SK-N-SH (cell line): ENCODE measurements around the gene MCM3AP. TPM values are rescaled to one million over a fixed set of nuclear protein-coding genes. Genes with fewer than 3 reads are reported as not detected.

ENCODE experiments used
- CTCF ChIA-PET: fragments of 300-600, 350-600 bp; formaldehyde crosslinking; extraction: SDS; loops from one replicate; lab custom pipeline; 2021; lab: Yijun Ruan, JAX
- POLR2A ChIA-PET: fragments of 350-600 bp; sonication (Branson Sonifier 250); formaldehyde crosslinking; extraction: SDS; loops from one replicate; lab custom pipeline; 2020; ENCODE audit warnings: antibody characterized with exemption, inconsistent platforms; lab: Yijun Ruan, JAX
- DNase-seq: peaks from one replicate; pipeline ENCODE4 v3.0.0; 2012
- H2AFZ ChIP-seq: fragments of 200-600 bp; sonication (generic); 2 replicates; pipeline ENCODE4 v1.8.1; 2016; ENCODE audit warnings: antibody characterized with exemption, mild to moderate bottlenecking, low read depth
- H3F3A ChIP-seq: fragments of 200-600 bp; sonication (generic); replicated peaks from 2 replicates; pipeline ENCODE3; 2016; ENCODE audit warnings: antibody characterized with exemption, mild to moderate bottlenecking; ENCODE audit not compliant: insufficient read depth
- H3K27ac ChIP-seq, 2 experiments: fragments of 200-500 bp in 1 of 2; fragments of 200-600 bp in 1 of 2; sonication (Bioruptor generic) in 1 of 2; sonication (generic), shearing (Covaris generic) in 1 of 2; 2 replicates each; pipeline versions ENCODE4 v1.5.1 to v1.6.1; 2014 to 2016; ENCODE audit warnings: low read depth in 2 of 2, inconsistent platforms in 1 of 2, low read length in 1 of 2, mild to moderate bottlenecking in 1 of 2, mixed read lengths in 1 of 2
- H3K27me3 ChIP-seq: fragments of 200-600 bp; sonication (generic), shearing (Covaris generic); 2 replicates; pipeline ENCODE4 v1.6.1; 2016; ENCODE audit warnings: mixed run types; ENCODE audit not compliant: insufficient read depth
- H3K36me3 ChIP-seq, 2 experiments: fragments of 200-500 bp in 1 of 2; fragments of 200-600 bp in 1 of 2; sonication (Bioruptor generic) in 1 of 2; sonication (generic) in 1 of 2; replicated peaks in 1 of 2; 2 replicates each; pipeline versions ENCODE3 to v1.5.1; 2014 to 2016; ENCODE audit warnings: low read length in 1 of 2, mild to moderate bottlenecking in 1 of 2; ENCODE audit not compliant: insufficient read depth in 2 of 2, control insufficient read depth in 1 of 2
- H3K4me1 ChIP-seq, 2 experiments: fragments of 200-500 bp in 1 of 2; fragments of 200-600 bp in 1 of 2; sonication (Bioruptor generic) in 1 of 2; sonication (generic), shearing (Covaris generic) in 1 of 2; 2 replicates each; pipeline versions ENCODE4 v1.5.1 to v1.6.1; 2014 to 2016; ENCODE audit warnings: low read depth in 1 of 2, low read length in 1 of 2, mixed run types in 1 of 2; ENCODE audit not compliant: insufficient read depth in 2 of 2, control insufficient read depth in 1 of 2
- H3K4me2 ChIP-seq: fragments of 200-600 bp; sonication (generic), shearing (Covaris generic); 2 replicates; pipeline ENCODE4 v1.6.1; 2017; ENCODE audit warnings: mixed run types
- H3K4me3 ChIP-seq, 2 experiments: fragments of 200-500 bp in 1 of 2; fragments of 200-600 bp in 1 of 2; sonication (Bioruptor generic) in 1 of 2; sonication (generic), shearing (Covaris generic) in 1 of 2; 2 replicates each; pipeline versions ENCODE4 v1.5.1 to v1.8.1; 2014 to 2016; ENCODE audit warnings: low read depth in 2 of 2, inconsistent platforms in 1 of 2, low read length in 1 of 2, mild to moderate bottlenecking in 1 of 2, mixed read lengths in 1 of 2, moderate library complexity in 1 of 2
- H3K79me2 ChIP-seq: fragments of 200-600 bp; sonication (generic); 2 replicates; pipeline ENCODE4 v1.8.1; 2017; ENCODE audit warnings: mild to moderate bottlenecking; ENCODE audit not compliant: insufficient read depth
- H3K9ac ChIP-seq: fragments of 200-600 bp; sonication (generic); 2 replicates; pipeline ENCODE4 v1.6.1; 2017; ENCODE audit warnings: mixed run types
- H3K9me2 ChIP-seq: fragments of 200-600 bp; sonication (generic); 2 replicates; pipeline ENCODE4 v1.6.1; 2017; ENCODE audit warnings: mixed run types
- H3K9me3 ChIP-seq: fragments of 200-600 bp; sonication (generic); 2 replicates; pipeline ENCODE4 v1.6.1; 2017; ENCODE audit warnings: mixed run types, mild to moderate bottlenecking, moderate library complexity
- H4K20me1 ChIP-seq: fragments of 200-600 bp; sonication (generic); 2 replicates; pipeline ENCODE4 v1.6.1; 2017; ENCODE audit warnings: mild to moderate bottlenecking, mixed run types; ENCODE audit not compliant: insufficient read depth
- CHD2 ChIP-seq: fragments of 150-350 bp; IDR thresholded peaks from 2 replicates; pipeline ENCODE4 v1.6.1; 2018; ENCODE audit warnings: low read length; ENCODE audit not compliant: partially characterized antibody
- CTCF ChIP-seq: fragments of 200-600 bp; sonication (generic); IDR thresholded peaks from 2 replicates; pipeline ENCODE4 v1.6.1; 2017; ENCODE audit warnings: antibody characterized with exemption, mild to moderate bottlenecking, moderate library complexity
- EZH2phosphoT487 ChIP-seq: fragments of 200-600 bp; sonication (generic); IDR thresholded peaks from 2 replicates; pipeline ENCODE4 v1.6.1; 2017; ENCODE audit warnings: low read depth, mixed run types, mild to moderate bottlenecking, antibody characterized with exemption, moderate library complexity, borderline replicate concordance
- FOXM1 ChIP-seq: IDR thresholded peaks from 2 replicates; pipeline ENCODE4 v1.4.0; 2012; ENCODE audit warnings: low read depth, mild to moderate bottlenecking
- GABPA ChIP-seq: IDR thresholded peaks from 2 replicates; pipeline ENCODE4 v1.4.0; 2012; ENCODE audit warnings: low read depth, mild to moderate bottlenecking
- MEF2A ChIP-seq: IDR thresholded peaks from 2 replicates; pipeline ENCODE4 v1.4.0; 2012; ENCODE audit warnings: low read depth, borderline replicate concordance
- POLR2AphosphoS5 ChIP-seq: IDR thresholded peaks from 2 replicates; pipeline ENCODE4 v1.6.1; 2012; ENCODE audit warnings: low read depth, low read length
- RAD21 ChIP-seq: IDR thresholded peaks from 2 replicates; pipeline ENCODE4 v1.6.1; 2012; ENCODE audit warnings: mild to moderate bottlenecking, low read length
- RCOR1 ChIP-seq: fragments of 150-350 bp; IDR thresholded peaks from 2 replicates; pipeline ENCODE4 v1.6.1; 2017; ENCODE audit warnings: antibody characterized with exemption, low read length
- REST ChIP-seq: IDR thresholded peaks from 2 replicates; pipeline ENCODE4 v1.6.1; 2012; ENCODE audit warnings: mild to moderate bottlenecking, low read depth, low read length, moderate library complexity
- TEAD4 ChIP-seq: IDR thresholded peaks from 2 replicates; pipeline ENCODE4 v1.4.0; 2012; ENCODE audit warnings: mild to moderate bottlenecking, borderline replicate concordance; ENCODE audit not compliant: insufficient read depth
- YY1 ChIP-seq: IDR thresholded peaks from 2 replicates; pipeline ENCODE4 v1.4.0; 2012; ENCODE audit warnings: low read depth, mild to moderate bottlenecking
- WGBS: methylation state at CpG from one replicate; pipeline ENCODE4 v1.1.6; 2017; ENCODE audit warnings: low lambda C conversion rate; 5-methylcytosine and 5-hydroxymethylcytosine counted together
- polyA plus RNA-seq, 3 experiments: library from polyadenylated mRNA; depleted of rRNA; stranded (reverse); fragments of >200 nt; gene quantifications; 2 replicates each; pipeline ENCODE4 v1.2.3, GENCODE V29; 2012
- TF ChIP-seq, protein P1 (sequence below): IDR thresholded peaks from 2 replicates; pipeline ENCODE4; 2012
- TF ChIP-seq, protein P2 (sequence below): IDR thresholded peaks from 2 replicates; pipeline ENCODE4 v1.4.0; 2012; ENCODE audit warnings: low read depth

The MCM3AP gene
- polyA plus RNA-seq, 1 of the 3 experiments (the other 2 are of a cell fraction): 42.9 TPM

- H3K9me3 ChIP-seq: no peaks in the 10 kb centered on the region
- WGBS: 92% methylated on average over 1 of the region's 1 CpG
- H3K79me2 ChIP-seq: peaks cover 84% of the 10 kb centered on the region
- CTCF ChIA-PET: interaction anchor here (0.8 to 2.0 kb wide), 4 partner anchors 10 to 131 kb away, joined by 3 to 5 read pairs (median 3); no protein-coding TSS in a partner anchor
- TF ChIP-seq RAD21 (no peak), GABPA (no peak), MEF2A (no peak), TEAD4 (no peak), FOXM1 (no peak), RCOR1 (no peak), EZH2phosphoT487 (no peak), REST (no peak)
- TF ChIP-seq, protein P1, sequence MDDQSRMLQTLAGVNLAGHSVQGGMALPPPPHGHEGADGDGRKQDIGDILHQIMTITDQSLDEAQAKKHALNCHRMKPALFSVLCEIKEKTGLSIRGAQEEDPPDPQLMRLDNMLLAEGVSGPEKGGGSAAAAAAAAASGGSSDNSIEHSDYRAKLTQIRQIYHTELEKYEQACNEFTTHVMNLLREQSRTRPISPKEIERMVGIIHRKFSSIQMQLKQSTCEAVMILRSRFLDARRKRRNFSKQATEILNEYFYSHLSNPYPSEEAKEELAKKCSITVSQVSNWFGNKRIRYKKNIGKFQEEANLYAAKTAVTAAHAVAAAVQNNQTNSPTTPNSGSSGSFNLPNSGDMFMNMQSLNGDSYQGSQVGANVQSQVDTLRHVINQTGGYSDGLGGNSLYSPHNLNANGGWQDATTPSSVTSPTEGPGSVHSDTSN: no peak
- TF ChIP-seq, all 33 proteins: peak for 0
- H3K4me3 ChIP-seq: peak overlapping the region; percentile 72 to 77
- H3K27ac ChIP-seq: peak overlapping the region in 1 of 2 experiments; percentile 86; a peak in 2 of 4 replicates
- H3K4me1 ChIP-seq: peaks cover 21 to 25% of the 10 kb centered on the region in 2 experiments
- no peak for DNase-seq
- no peaks in the 10 kb centered on the region for H3K27me3 ChIP-seq
- POLR2A ChIA-PET: no interaction called here
- peaks cover 29 to 35% of the 10 kb centered on the region in 2 experiments for H3K36me3 ChIP-seq
- no peaks in the 10 kb centered on the region for H3K9me2 ChIP-seq
- H2AFZ ChIP-seq: no peak overlapping the region
- peaks cover 14% of the 10 kb centered on the region for H3F3A ChIP-seq
- peak overlapping the region; percentile 72 for H3K4me2 ChIP-seq
- peak overlapping the region; percentile 95 for H3K9ac ChIP-seq
- peaks cover 13% of the 10 kb centered on the region; the same call in 1 of the 2 replicates for H4K20me1 ChIP-seq
Observed at GRCh38 chr21:46284733-46285132, 678 bp downstream of the MCM3AP start.

GRCh38 chr21:46284077-46284644, 1.2 kb downstream of the MCM3AP start:
- H3K4me3 ChIP-seq: peak overlapping the region; percentile 6 to 38; a peak in 3 of 4 replicates
- CTCF ChIA-PET: interaction anchor here (0.7 to 2.0 kb wide), 5 partner anchors 9 to 385 kb away, joined by 3 to 5 read pairs (median 3); no protein-coding TSS in a partner anchor
- 91% methylated on average over 15 of the region's 15 CpGs for WGBS
- H3K36me3 ChIP-seq: peaks cover 35 to 40% of the 10 kb centered on the region in 2 experiments
- no peak for DNase-seq
- peaks cover 14% of the 10 kb centered on the region for H3F3A ChIP-seq
- H3K9me2 ChIP-seq: no peaks in the 10 kb centered on the region
- no peak overlapping the region for H2AFZ ChIP-seq
- H3K4me1 ChIP-seq: peaks cover 21 to 25% of the 10 kb centered on the region in 2 experiments
- no peaks in the 10 kb centered on the region for H3K27me3 ChIP-seq
- H3K9ac ChIP-seq: peak overlapping the region; percentile 5; the same call in 1 of the 2 replicates
- peaks cover 16% of the 10 kb centered on the region; the same call in 1 of the 2 replicates for H4K20me1 ChIP-seq
- POLR2A ChIA-PET: no interaction called here
- peak overlapping the region; percentile 72 for H3K4me2 ChIP-seq
- TF ChIP-seq, protein P2, sequence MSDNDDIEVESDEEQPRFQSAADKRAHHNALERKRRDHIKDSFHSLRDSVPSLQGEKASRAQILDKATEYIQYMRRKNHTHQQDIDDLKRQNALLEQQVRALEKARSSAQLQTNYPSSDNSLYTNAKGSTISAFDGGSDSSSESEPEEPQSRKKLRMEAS: no peak
- TF ChIP-seq CHD2: no peak
- no peak for TF ChIP-seq YY1
- no peak for TF ChIP-seq CTCF
- TF ChIP-seq POLR2AphosphoS5: no peak
- TF ChIP-seq RAD21: no peak
- TF ChIP-seq REST: no peak
- H3K27ac ChIP-seq: no peak overlapping the region
- no peaks in the 10 kb centered on the region for H3K9me3 ChIP-seq
- peaks cover 86% of the 10 kb centered on the region for H3K79me2 ChIP-seq
